Spleen (tissue), 11 donors: ENCODE measurements around the gene SORL1. TPM values are rescaled to one million over a fixed set of nuclear protein-coding genes. Genes with fewer than 3 reads are reported as not detected.

Source experiments
- DNase-seq: peaks from one replicate; pipeline ENCODE4 v3.0.0-alpha.2; 2020
- H3K27ac ChIP-seq, 8 donors: fragments of 200-600 bp; sonication (generic) in 7 of 8; 1 replicate in 4 of 8; 2 replicates in 4 of 8; pipeline versions ENCODE4 v1.5.0 to v1.8.0; 2016 to 2021; ENCODE audit warnings: inconsistent platforms in 4 of 8, mild to moderate bottlenecking in 4 of 8, moderate library complexity in 1 of 8
- H3K27me3 ChIP-seq, 7 donors: fragments of 200-600 bp; sonication (generic) in 6 of 7; replicated peaks in 1 of 7; 1 replicate in 4 of 7; 2 replicates in 3 of 7; pipeline versions ENCODE4 v1.5.0 to v1.8.0; 2016 to 2021; ENCODE audit warnings: inconsistent platforms in 3 of 7, mild to moderate bottlenecking in 1 of 7
- H3K36me3 ChIP-seq, 6 donors: fragments of 200-600 bp; sonication (generic) in 5 of 6; 1 replicate in 4 of 6; 2 replicates in 2 of 6; pipeline versions ENCODE4 v1.5.0 to v1.8.0; 2016 to 2021; ENCODE audit warnings: inconsistent platforms in 2 of 6
- H3K4me1 ChIP-seq, 6 donors: fragments of 200-600 bp; sonication (generic) in 5 of 6; 1 replicate in 3 of 6; 2 replicates in 3 of 6; pipeline versions ENCODE4 v1.5.0 to v1.8.0; 2016 to 2021; ENCODE audit warnings: inconsistent platforms in 3 of 6
- H3K4me3 ChIP-seq, 8 donors: fragments of 200-600 bp; sonication (generic) in 7 of 8; 1 replicate in 4 of 8; 2 replicates in 4 of 8; pipeline versions ENCODE4 v1.5.0 to v1.8.0; 2016 to 2021; ENCODE audit warnings: inconsistent platforms in 4 of 8, mild to moderate bottlenecking in 4 of 8, moderate library complexity in 2 of 8
- H3K9me3 ChIP-seq, 8 donors: fragments of 200-600 bp; sonication (generic) in 7 of 8; 1 replicate in 4 of 8; 2 replicates in 4 of 8; pipeline versions ENCODE4 v1.5.0 to v1.8.0; 2016 to 2021; ENCODE audit warnings: inconsistent platforms in 4 of 8
- CTCF ChIP-seq, 11 experiments: fragments of 200-600 bp in 7 of 11; fragments of 450-650 bp in 4 of 11; sonication (generic) in 4 of 11; IDR thresholded peaks in 8 of 11; conservative IDR thresholded peaks in 3 of 11; 1 replicate in 7 of 11; 2 replicates in 4 of 11; pipeline versions ENCODE4 v1.4.0 to v1.8.0; 2016 to 2021; ENCODE audit warnings: antibody characterized with exemption in 11 of 11, inconsistent platforms in 4 of 11, mild to moderate bottlenecking in 1 of 11
- POLR2A ChIP-seq, 3 donors: fragments of 450-650 bp; IDR thresholded peaks; one replicate each; pipeline ENCODE4 v1.5.1; 2017; ENCODE audit warnings: antibody characterized with exemption in 3 of 3, mild to moderate bottlenecking in 1 of 3
- POLR2AphosphoS5 ChIP-seq, 3 donors: sonication (generic); formaldehyde crosslinking; IDR thresholded peaks; one replicate each; pipeline ENCODE4 v1.5.1; 2017; ENCODE audit warnings: antibody characterized with exemption in 3 of 3
- WGBS, 5 donors: extraction: QIAGEN DNeasy Blood & Tissue Kit in 3 of 5; methylation state at CpG; one replicate each; pipeline versions ENCODE4 v1.1.5 to v1.1.7; 2013 to 2018; 5-methylcytosine and 5-hydroxymethylcytosine counted together
- intact Hi-C: fragments of 100-400 bp; cut with DNase I; formaldehyde crosslinking; loops from one replicate; pipeline ENCODE4 v1.15.0; 2023; ENCODE audit warnings: low total_unique reads
- polyA plus RNA-seq, 3 donors: library from polyadenylated mRNA; stranded (reverse); fragments of 200-250 nt; gene quantifications; one replicate each; pipeline ENCODE4 v1.2.1, GENCODE V29; 2013
- total RNA-seq, 7 donors: library from RNA; depleted of rRNA in 3 of 7; stranded (reverse); fragments of >200 nt in 3 of 7; fragmentation: NEBNext Ultra II Directional in 4 of 7; extraction: Animal tissue kit (Norgen Biotek cat#: 25700) in 4 of 7; gene quantifications; one replicate each; pipeline versions ENCODE4 v1.1.0 to v1.2.1, GENCODE V29; 2016 to 2021
- donor health status: healthy with polysubstance abuse.
- donor health status: DM: no; HTN: no; CAD: no; lungs with moderate emphysema.
- donor health status: DM: no; HTN: no; CAD: no.
- donor health status: Bipolar disorder and iron deficiency.
- donor health status: healthy.
- donor health status: DM: no; HTN: no; CAD: no.
- donor health status: DM: yes; HTN: yes; CAD: no.

The SORL1 gene
- total and polyA plus RNA-seq, 10 donors: 3.8 to 328 (median 148) TPM

- H3K9me3 ChIP-seq: no peaks in the 10 kb centered on the region
- H3K36me3 ChIP-seq: no peaks in the 10 kb centered on the region
- 74 to 91% (median 82%) methylated on average over 12 to 13 of the region's 13 CpGs for WGBS, 5 donors
- intact Hi-C loops: no loop called here
- no peak for DNase-seq
- H3K27me3 ChIP-seq: no peaks in the 10 kb centered on the region
- no peaks in the 10 kb centered on the region for H3K4me1 ChIP-seq
- H3K4me3 ChIP-seq: no peak overlapping the region
- H3K27ac ChIP-seq: no peak overlapping the region
- TF ChIP-seq POLR2AphosphoS5 (IDR thresholded peaks at IDR 0.05) (no peak), CTCF (IDR thresholded peaks at IDR 0.05 in 8 of 11, conservative IDR thresholded peaks at IDR 0.05 in 3 of 11) (no peak)
Measured at GRCh38 chr11:121672630-121673487, 220.7 kb downstream of the SORL1 start.

- no peaks in the 10 kb centered on the region for H3K27me3 ChIP-seq
- no peaks in the 10 kb centered on the region for H3K36me3 ChIP-seq
- H3K27ac ChIP-seq: no peak overlapping the region
- no peaks in the 10 kb centered on the region for H3K4me1 ChIP-seq
- TF ChIP-seq POLR2A (IDR thresholded peaks at IDR 0.05): no peak
- TF ChIP-seq POLR2AphosphoS5 (IDR thresholded peaks at IDR 0.05): no peak
- no peak for TF ChIP-seq CTCF (IDR thresholded peaks at IDR 0.05 in 8 of 11, conservative IDR thresholded peaks at IDR 0.05 in 3 of 11)
- no peak overlapping the region for H3K4me3 ChIP-seq
- intact Hi-C loops: no loop called here
- 76 to 90% (median 87%) methylated on average over 1 of the region's 1 CpG for WGBS, 5 donors
- no peak for DNase-seq
- H3K9me3 ChIP-seq: no peaks in the 10 kb centered on the region
Measured at GRCh38 chr11:121681550-121682268, 229.6 kb downstream of the SORL1 start.

Other genes starting within 250 kb of the SORL1 start
- gene SC5D, start 159.5 kb upstream of the SORL1 start, total RNA-seq: 10 to 100 TPM; 14.8 to 25.5 (median 20.2) TPM
- gene SC5D, start 159.5 kb upstream of the SORL1 start, polyA plus RNA-seq: 1 to 10 TPM; 4.8 to 7.1 (median 6.7) TPM